ENCODE data around the gene PLA2G4F. TPM values are rescaled to one million over a fixed set of nuclear protein-coding genes. Genes with fewer than 3 reads are reported as not detected.

PLA2G4F gene, protein sequence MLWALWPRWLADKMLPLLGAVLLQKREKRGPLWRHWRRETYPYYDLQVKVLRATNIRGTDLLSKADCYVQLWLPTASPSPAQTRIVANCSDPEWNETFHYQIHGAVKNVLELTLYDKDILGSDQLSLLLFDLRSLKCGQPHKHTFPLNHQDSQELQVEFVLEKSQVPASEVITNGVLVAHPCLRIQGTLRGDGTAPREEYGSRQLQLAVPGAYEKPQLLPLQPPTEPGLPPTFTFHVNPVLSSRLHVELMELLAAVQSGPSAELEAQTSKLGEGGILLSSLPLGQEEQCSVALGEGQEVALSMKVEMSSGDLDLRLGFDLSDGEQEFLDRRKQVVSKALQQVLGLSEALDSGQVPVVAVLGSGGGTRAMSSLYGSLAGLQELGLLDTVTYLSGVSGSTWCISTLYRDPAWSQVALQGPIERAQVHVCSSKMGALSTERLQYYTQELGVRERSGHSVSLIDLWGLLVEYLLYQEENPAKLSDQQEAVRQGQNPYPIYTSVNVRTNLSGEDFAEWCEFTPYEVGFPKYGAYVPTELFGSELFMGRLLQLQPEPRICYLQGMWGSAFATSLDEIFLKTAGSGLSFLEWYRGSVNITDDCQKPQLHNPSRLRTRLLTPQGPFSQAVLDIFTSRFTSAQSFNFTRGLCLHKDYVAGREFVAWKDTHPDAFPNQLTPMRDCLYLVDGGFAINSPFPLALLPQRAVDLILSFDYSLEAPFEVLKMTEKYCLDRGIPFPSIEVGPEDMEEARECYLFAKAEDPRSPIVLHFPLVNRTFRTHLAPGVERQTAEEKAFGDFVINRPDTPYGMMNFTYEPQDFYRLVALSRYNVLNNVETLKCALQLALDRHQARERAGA
- total RNA-seq (2014; rRNA removed; shearing (Covaris generic); ENCODE audit: low replicate concordance): not detected in 2 replicates

DNA sequence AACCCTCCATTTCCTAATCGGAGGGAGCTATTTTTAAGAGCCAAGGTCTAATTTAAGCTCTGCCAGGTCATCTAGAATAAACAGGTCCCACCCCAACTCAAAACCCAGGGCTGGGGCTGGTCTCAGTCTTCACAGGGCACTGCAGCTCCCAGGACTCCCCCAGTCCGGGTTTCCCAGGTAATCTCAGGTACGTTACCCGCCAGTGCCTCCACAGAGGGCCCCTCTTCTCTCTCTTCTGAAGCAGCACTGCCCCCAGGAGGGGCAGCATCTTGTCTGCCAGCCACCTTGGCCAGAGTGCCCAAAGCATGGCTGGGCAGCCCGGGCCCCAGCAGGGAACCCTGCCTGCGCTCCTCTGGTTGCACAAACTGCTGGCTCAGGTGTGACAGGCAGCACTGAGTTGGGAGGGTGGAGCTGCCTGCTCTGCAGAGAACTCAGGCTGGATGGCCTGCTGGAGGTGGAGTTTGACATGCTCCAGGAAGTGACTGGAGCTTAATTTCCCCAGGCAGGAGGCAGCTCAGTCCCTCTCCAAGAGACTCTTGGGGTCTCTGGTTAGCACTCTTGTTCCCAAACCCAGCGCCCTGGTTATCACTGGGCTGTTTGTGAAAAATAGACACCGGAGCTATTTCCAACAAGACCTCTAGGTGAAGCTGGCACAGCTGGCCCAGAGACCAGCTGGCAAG lies at the start of gene PLA2G4F:
Gene PLA2G4F, minus strand, starts transcription at position 394 of the 680 bp plus-strand sequence. Its CDS starts 87 bp downstream, at position 307.
- H3K9ac ChIP-seq (ENCODE audit: low read length): no peak within 1 kb of the TSS
- no peak within 1 kb of the TSS for H3K4me3 ChIP-seq (ENCODE audit: low read length)
- no peaks in the 10 kb centered on the region for H3K9me2 ChIP-seq (replicated peaks; ENCODE audit: insufficient read depth, low read length)
- no peak within 1 kb of the TSS for H3K27ac ChIP-seq (ENCODE audit: low read length)
- H3K4me1 ChIP-seq (ENCODE audit: low read length): no peaks in the 10 kb centered on the region
- peaks cover 9% of the 10 kb centered on the region; the same call in 1 of the 2 replicates for H3K36me3 ChIP-seq (ENCODE audit: insufficient read depth, low read length)
- 0 out of 2 replicates have a peak, but pooled peaks cover 3% of the 10 kb centered on the region for H4K20me1 ChIP-seq (ENCODE audit: insufficient read depth, low read depth, low read length)
- H3K79me2 ChIP-seq (ENCODE audit: low read length): no peaks in the 10 kb centered on the region
- no peak within 1 kb of the TSS for H2AFZ ChIP-seq (ENCODE audit: low read length)
- H3K9me3 ChIP-seq (ENCODE audit: low read length): no peaks in the 10 kb centered on the region
- no peaks in the 10 kb centered on the region for H3K27me3 ChIP-seq (ENCODE audit: low read length)
- H3K4me2 ChIP-seq (ENCODE audit: low read depth, low read length, poor library complexity, severe bottlenecking): no peak within 1 kb of the TSS
- DNase-seq: peak; percentile 48

DNA sequence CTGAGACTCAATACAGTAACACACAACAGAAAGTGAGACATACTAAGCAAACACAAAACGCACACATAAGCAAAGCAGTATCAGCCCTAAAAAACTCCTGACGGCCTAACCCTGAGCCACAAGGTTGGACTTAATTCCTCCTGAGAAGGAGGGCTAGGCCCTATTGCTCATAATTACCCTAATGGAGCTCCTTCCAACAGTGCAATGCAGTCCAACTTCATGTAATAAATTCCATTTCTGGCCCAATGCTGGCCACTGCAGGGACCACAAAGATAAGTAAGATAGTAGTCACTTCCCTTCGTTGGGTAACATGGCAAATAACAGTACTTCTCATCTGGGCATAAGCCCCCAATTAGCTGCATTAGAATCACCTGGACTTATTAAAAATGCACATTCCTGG lies 47.5 kb upstream of the PLA2G4F start:
- no peak overlapping the region for H3K9ac ChIP-seq (ENCODE audit: low read length)
- no peak overlapping the region for H3K4me3 ChIP-seq (ENCODE audit: low read length)

DNA sequence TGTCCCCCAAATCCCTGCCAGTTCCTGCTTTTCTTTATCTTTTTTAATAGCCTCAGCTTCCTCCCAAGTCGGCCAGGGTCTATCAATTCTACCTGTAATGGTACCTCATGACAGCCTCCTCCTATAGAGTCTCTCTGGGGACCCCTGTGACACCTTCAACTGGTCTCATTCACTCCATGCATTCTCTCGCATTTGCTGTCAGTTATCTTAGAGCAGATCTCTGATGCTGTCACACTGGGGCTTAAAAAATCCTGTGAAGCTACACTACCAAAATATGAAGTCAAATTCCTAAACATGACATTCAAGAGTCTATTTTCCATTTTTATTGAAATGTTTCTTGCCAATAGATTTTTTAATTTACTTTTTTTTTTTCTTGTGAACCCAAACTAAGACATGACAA lies 46.2 kb upstream of the PLA2G4F start:
- H3K9ac ChIP-seq (ENCODE audit: low read length): no peak overlapping the region
- no peak overlapping the region for H3K4me3 ChIP-seq (ENCODE audit: low read length)
- H3K27ac ChIP-seq (ENCODE audit: low read length): no peak overlapping the region
- H3K9me3 ChIP-seq (ENCODE audit: low read length): no peaks in the 10 kb centered on the region
- H3K79me2 ChIP-seq (ENCODE audit: low read length): peaks cover 87% of the 10 kb centered on the region
- no peaks in the 10 kb centered on the region for H3K27me3 ChIP-seq (ENCODE audit: low read length)
- H3K36me3 ChIP-seq (ENCODE audit: insufficient read depth, low read length): peaks cover 38% of the 10 kb centered on the region
- peaks cover 23% of the 10 kb centered on the region for H3K4me1 ChIP-seq (ENCODE audit: low read length)
- H3K4me2 ChIP-seq (ENCODE audit: low read depth, low read length, poor library complexity, severe bottlenecking): no peak overlapping the region
- peaks cover 4% of the 10 kb centered on the region; the same call in 1 of the 2 replicates for H4K20me1 ChIP-seq (ENCODE audit: insufficient read depth, low read depth, low read length)
- H3K9me2 ChIP-seq (replicated peaks; ENCODE audit: insufficient read depth, low read length): no peaks in the 10 kb centered on the region
- H2AFZ ChIP-seq (ENCODE audit: low read length): no peak overlapping the region
- DNase-seq: no peak

More for the DNA sequence above, 47.5 kb upstream of the PLA2G4F start:
- Histone ChIP-seq H3K36me3 (ENCODE audit: insufficient read depth, low read length) (peaks cover 31% of the 10 kb centered on the region), H2AFZ (ENCODE audit: low read length) (no peak overlapping the region), H3K9me3 (ENCODE audit: low read length) (no peaks in the 10 kb centered on the region), H4K20me1 (ENCODE audit: insufficient read depth, low read depth, low read length) (peaks cover 6% of the 10 kb centered on the region; the same call in 1 of the 2 replicates), H3K27me3 (ENCODE audit: low read length) (no peaks in the 10 kb centered on the region), H3K4me2 (ENCODE audit: low read depth, low read length, poor library complexity, severe bottlenecking) (no peak overlapping the region), H3K9me2 (replicated peaks; ENCODE audit: insufficient read depth, low read length) (no peaks in the 10 kb centered on the region), H3K4me1 (ENCODE audit: low read length) (peaks cover 30% of the 10 kb centered on the region), H3K27ac (ENCODE audit: low read length) (no peak overlapping the region), H3K79me2 (ENCODE audit: low read length) (peaks cover 85% of the 10 kb centered on the region)
- no peak for DNase-seq

DNA sequence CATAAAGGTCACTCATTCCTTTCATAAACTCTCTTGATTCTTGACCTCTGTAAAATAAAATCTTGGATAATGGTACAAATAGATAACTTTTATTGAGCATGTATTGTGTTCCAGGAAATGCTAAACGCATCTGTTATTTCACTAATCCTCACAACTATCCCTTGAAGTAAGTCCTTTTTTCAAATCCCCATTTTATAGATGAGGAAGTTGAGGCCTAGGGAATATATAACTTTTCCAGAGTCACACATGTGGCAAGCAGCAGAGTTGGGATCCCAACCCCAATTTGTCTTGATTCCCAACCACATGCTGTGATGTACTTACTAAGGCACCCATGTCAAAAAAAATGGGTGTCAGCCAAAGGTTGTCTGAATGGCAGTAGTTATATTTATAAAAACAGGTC lies 45.4 kb upstream of the PLA2G4F start:
- Histone ChIP-seq H3K36me3 (ENCODE audit: insufficient read depth, low read length) (peaks cover 42% of the 10 kb centered on the region), H3K9me3 (ENCODE audit: low read length) (no peaks in the 10 kb centered on the region), H3K4me3 (ENCODE audit: low read length) (no peak overlapping the region), H4K20me1 (ENCODE audit: insufficient read depth, low read depth, low read length) (no peaks in the 10 kb centered on the region), H3K9me2 (replicated peaks; ENCODE audit: insufficient read depth, low read length) (no peaks in the 10 kb centered on the region), H3K27ac (ENCODE audit: low read length) (no peak overlapping the region), H3K4me2 (ENCODE audit: low read depth, low read length, poor library complexity, severe bottlenecking) (no peak overlapping the region), H2AFZ (ENCODE audit: low read length) (no peak overlapping the region), H3K9ac (ENCODE audit: low read length) (no peak overlapping the region), H3K27me3 (ENCODE audit: low read length) (no peaks in the 10 kb centered on the region), H3K4me1 (ENCODE audit: low read length) (peaks cover 15% of the 10 kb centered on the region), H3K79me2 (ENCODE audit: low read length) (peaks cover 83% of the 10 kb centered on the region)
- DNase-seq: no peak

DNA sequence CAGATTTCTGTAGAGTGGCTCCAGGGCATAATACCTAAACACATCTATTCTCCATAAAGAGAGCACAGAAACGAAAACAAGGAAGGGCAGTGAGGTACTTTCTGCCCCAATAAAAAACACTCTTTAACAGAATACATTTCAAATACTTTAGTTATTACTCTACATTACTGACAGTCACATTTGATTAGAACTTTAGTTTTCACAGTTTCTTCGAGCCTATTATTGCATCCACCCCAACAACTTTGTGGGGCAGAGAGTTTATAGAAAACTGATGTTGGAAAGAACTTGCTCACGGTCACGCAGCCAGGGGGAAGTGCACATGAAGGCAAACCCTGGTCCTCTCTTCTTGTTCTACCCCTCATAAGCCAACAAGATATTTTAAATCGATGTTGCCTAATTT lies 42.7 kb upstream of the PLA2G4F start:
- Histone ChIP-seq H3K4me1 (ENCODE audit: low read length) (peaks cover 3% of the 10 kb centered on the region; the same call in 1 of the 2 replicates), H3K79me2 (ENCODE audit: low read length) (peaks cover 70% of the 10 kb centered on the region), H3K9ac (ENCODE audit: low read length) (no peak overlapping the region), H2AFZ (ENCODE audit: low read length) (no peak overlapping the region), H3K9me3 (ENCODE audit: low read length) (no peaks in the 10 kb centered on the region), H4K20me1 (ENCODE audit: insufficient read depth, low read depth, low read length) (no peaks in the 10 kb centered on the region), H3K36me3 (ENCODE audit: insufficient read depth, low read length) (peaks cover 47% of the 10 kb centered on the region), H3K4me3 (ENCODE audit: low read length) (no peak overlapping the region), H3K9me2 (replicated peaks; ENCODE audit: insufficient read depth, low read length) (no peaks in the 10 kb centered on the region), H3K4me2 (ENCODE audit: low read depth, low read length, poor library complexity, severe bottlenecking) (no peak overlapping the region), H3K27me3 (ENCODE audit: low read length) (no peaks in the 10 kb centered on the region), H3K27ac (ENCODE audit: low read length) (no peak overlapping the region)
- DNase-seq: no peak

DNA sequence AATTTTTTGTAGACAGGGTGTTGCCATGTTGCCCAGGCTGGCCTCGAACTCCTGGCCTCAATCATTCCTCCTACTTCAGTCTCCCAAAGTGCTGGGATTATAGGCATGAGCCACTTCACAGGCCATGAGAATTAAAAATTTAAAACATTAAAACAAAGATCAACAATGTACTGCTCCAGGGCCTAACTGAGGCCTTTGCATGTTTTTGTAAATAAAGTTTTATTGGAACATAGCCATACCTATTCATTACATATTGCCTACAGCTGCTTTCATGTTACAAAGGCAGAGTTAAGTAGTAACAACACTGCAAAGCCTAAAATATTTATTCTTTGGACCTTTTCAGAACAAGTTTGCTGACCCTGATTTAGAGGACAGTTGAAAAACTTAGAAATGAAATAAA lies 42.1 kb upstream of the PLA2G4F start:
- no peaks in the 10 kb centered on the region for H3K9me2 ChIP-seq (replicated peaks; ENCODE audit: insufficient read depth, low read length)
- no peak overlapping the region for H3K4me3 ChIP-seq (ENCODE audit: low read length)
- H3K9me3 ChIP-seq (ENCODE audit: low read length): no peaks in the 10 kb centered on the region
- H3K79me2 ChIP-seq (ENCODE audit: low read length): peaks cover 70% of the 10 kb centered on the region
- H2AFZ ChIP-seq (ENCODE audit: low read length): no peak overlapping the region
- H3K27me3 ChIP-seq (ENCODE audit: low read length): no peaks in the 10 kb centered on the region
- no peaks in the 10 kb centered on the region for H4K20me1 ChIP-seq (ENCODE audit: insufficient read depth, low read depth, low read length)
- peaks cover 52% of the 10 kb centered on the region for H3K36me3 ChIP-seq (ENCODE audit: insufficient read depth, low read length)
- H3K9ac ChIP-seq (ENCODE audit: low read length): no peak overlapping the region
- H3K4me1 ChIP-seq (ENCODE audit: low read length): peaks cover 8% of the 10 kb centered on the region
- no peak overlapping the region for H3K27ac ChIP-seq (ENCODE audit: low read length)
- no peak overlapping the region for H3K4me2 ChIP-seq (ENCODE audit: low read depth, low read length, poor library complexity, severe bottlenecking)
- no peak for DNase-seq

GRCh38 chr15:42194513-42194912 lies 38.1 kb upstream of the PLA2G4F start:
- Histone ChIP-seq H3K27ac (ENCODE audit: low read length) (no peak overlapping the region), H2AFZ (ENCODE audit: low read length) (no peak overlapping the region), H4K20me1 (ENCODE audit: insufficient read depth, low read depth, low read length) (no peaks in the 10 kb centered on the region), H3K9ac (ENCODE audit: low read length) (no peak overlapping the region), H3K4me2 (ENCODE audit: low read depth, low read length, poor library complexity, severe bottlenecking) (no peak overlapping the region), H3K4me1 (ENCODE audit: low read length) (peaks cover 28% of the 10 kb centered on the region), H3K9me2 (replicated peaks; ENCODE audit: insufficient read depth, low read length) (no peaks in the 10 kb centered on the region), H3K27me3 (ENCODE audit: low read length) (no peaks in the 10 kb centered on the region), H3K36me3 (ENCODE audit: insufficient read depth, low read length) (peaks cover 46% of the 10 kb centered on the region), H3K4me3 (ENCODE audit: low read length) (no peak overlapping the region), H3K9me3 (ENCODE audit: low read length) (no peaks in the 10 kb centered on the region), H3K79me2 (ENCODE audit: low read length) (peaks cover 57% of the 10 kb centered on the region)
- DNase-seq: no peak

Measured in Karpas-422 (cell line).